Uterus (tissue), 4 donors: ENCODE measurements around the gene SUGP2. TPM values are rescaled to one million over a fixed set of nuclear protein-coding genes. Genes with fewer than 3 reads are reported as not detected.

Experiments used
- DNase-seq, 2 donors: peaks; one replicate each; pipeline ENCODE4 v3.0.0-alpha.2; 2019 to 2020
- H3K27ac ChIP-seq, 2 donors: fragments of 200-600 bp; sonication (generic); 1 replicate in 1 of 2; 2 replicates in 1 of 2; pipeline ENCODE4 v1.5.1; 2016 to 2018
- H3K27me3 ChIP-seq, 2 donors: fragments of 200-600 bp; sonication (generic); one replicate each; pipeline ENCODE4 v1.5.1; 2018 to 2019; ENCODE audit warnings: control low read depth in 1 of 2
- H3K36me3 ChIP-seq, 2 donors: fragments of 200-600 bp; sonication (generic); one replicate each; pipeline ENCODE4 v1.5.1; 2019; ENCODE audit warnings: control low read depth in 1 of 2
- H3K4me1 ChIP-seq, 2 donors: fragments of 200-600 bp; sonication (generic); one replicate each; pipeline ENCODE4 v1.5.1; 2018 to 2019; ENCODE audit warnings: control low read depth in 1 of 2
- H3K4me3 ChIP-seq, 2 donors: fragments of 200-600 bp; sonication (generic); 1 replicate in 1 of 2; 2 replicates in 1 of 2; pipeline ENCODE4 v1.5.1; 2018 to 2019; ENCODE audit warnings: mild to moderate bottlenecking in 1 of 2
- H3K9me3 ChIP-seq, 2 donors: fragments of 200-600 bp; sonication (generic); one replicate each; pipeline ENCODE4 v1.5.1; 2019; ENCODE audit warnings: control low read depth in 1 of 2
- POLR2A ChIP-seq, 2 donors: fragments of 450-650 bp; IDR thresholded peaks; one replicate each; pipeline ENCODE4 v1.6.1; 2016; ENCODE audit warnings: antibody characterized with exemption in 2 of 2, mild to moderate bottlenecking in 1 of 2, moderate library complexity in 1 of 2
- intact Hi-C: fragments of 100-400 bp; cut with DNase I; formaldehyde crosslinking; loops from one replicate; pipeline ENCODE4 v1.15.1; 2023; ENCODE audit warnings: low total_unique reads
- total RNA-seq, 4 donors: library from RNA; depleted of rRNA in 3 of 4; stranded (reverse); fragments of >200 nt in 3 of 4; gene quantifications; one replicate each; pipeline versions ENCODE4 v1.1.0 to v1.2.4, GENCODE V29; 2014 to 2023
- TF ChIP-seq, protein P1 (sequence below), 4 experiments: fragments of 200-600 bp in 2 of 4; fragments of 450-650 bp in 2 of 4; sonication (generic) in 2 of 4; IDR thresholded peaks; one replicate each; pipeline ENCODE4 v1.5.1; 2016 to 2019; ENCODE audit warnings: antibody characterized with exemption in 4 of 4, mild to moderate bottlenecking in 2 of 4, moderate library complexity in 1 of 4
- donor health status: DM: yes; HTN: yes; CAD: no.

Gene SUGP2
- total RNA-seq, 4 donors from 2014 or later: 22.5 to 95.8 (median 53.7) TPM

DNA sequence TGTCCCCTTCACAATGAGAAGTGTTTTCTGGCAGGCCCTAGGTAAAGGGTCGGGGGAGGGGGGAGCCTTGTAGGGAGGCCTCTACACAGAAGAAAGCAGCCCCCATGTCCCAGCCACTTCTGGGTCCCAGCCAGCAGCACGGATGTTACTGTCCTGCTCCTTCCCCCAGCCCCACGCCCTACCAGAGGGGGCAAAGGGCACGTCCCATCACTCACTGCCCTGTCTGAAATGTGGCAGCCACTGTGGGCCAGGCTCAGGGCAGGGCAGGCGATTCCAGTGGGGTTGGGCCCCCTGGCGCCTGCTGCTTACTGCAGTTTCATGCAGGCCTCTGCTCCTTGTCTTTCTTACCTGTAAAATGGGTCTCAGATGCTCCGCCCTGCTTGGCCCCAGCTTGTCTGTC is 24.4 kb upstream of the SUGP2 start:
- no peak overlapping the region for H3K4me3 ChIP-seq
- no peaks in the 10 kb centered on the region for H3K27me3 ChIP-seq
- DNase-seq: no peak
- H3K36me3 ChIP-seq: no peaks in the 10 kb centered on the region
- intact Hi-C loops: no loop called here
- H3K27ac ChIP-seq: no peak overlapping the region
- H3K9me3 ChIP-seq: no peaks in the 10 kb centered on the region
- no peaks in the 10 kb centered on the region for H3K4me1 ChIP-seq
- TF ChIP-seq POLR2A (IDR thresholded peaks at IDR 0.05): no peak
- TF ChIP-seq, protein P1, sequence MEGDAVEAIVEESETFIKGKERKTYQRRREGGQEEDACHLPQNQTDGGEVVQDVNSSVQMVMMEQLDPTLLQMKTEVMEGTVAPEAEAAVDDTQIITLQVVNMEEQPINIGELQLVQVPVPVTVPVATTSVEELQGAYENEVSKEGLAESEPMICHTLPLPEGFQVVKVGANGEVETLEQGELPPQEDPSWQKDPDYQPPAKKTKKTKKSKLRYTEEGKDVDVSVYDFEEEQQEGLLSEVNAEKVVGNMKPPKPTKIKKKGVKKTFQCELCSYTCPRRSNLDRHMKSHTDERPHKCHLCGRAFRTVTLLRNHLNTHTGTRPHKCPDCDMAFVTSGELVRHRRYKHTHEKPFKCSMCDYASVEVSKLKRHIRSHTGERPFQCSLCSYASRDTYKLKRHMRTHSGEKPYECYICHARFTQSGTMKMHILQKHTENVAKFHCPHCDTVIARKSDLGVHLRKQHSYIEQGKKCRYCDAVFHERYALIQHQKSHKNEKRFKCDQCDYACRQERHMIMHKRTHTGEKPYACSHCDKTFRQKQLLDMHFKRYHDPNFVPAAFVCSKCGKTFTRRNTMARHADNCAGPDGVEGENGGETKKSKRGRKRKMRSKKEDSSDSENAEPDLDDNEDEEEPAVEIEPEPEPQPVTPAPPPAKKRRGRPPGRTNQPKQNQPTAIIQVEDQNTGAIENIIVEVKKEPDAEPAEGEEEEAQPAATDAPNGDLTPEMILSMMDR (IDR thresholded peaks at IDR 0.05): no peak

DNA sequence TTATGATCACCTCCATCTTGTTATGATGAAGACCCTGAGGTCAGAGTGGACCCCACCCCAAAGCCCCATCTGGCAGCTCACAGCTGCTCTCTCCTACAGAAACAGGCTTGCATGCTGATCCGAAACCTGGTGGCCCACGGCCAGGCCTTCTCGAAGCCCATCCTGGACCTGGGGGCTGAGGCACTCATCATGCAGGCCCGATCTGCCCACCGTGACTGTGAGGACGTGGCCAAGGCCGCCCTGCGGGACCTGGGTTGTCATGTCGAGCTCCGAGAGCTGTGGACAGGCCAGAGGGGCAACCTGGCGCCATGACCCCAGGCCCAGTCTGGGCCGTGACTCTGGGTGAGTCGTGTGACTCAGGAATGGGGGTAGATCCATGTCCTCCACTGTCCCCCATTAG is 24.0 kb upstream of the SUGP2 start:
- no peaks in the 10 kb centered on the region for H3K36me3 ChIP-seq
- no peaks in the 10 kb centered on the region for H3K27me3 ChIP-seq
- intact Hi-C loops: no loop called here
- H3K4me3 ChIP-seq: no peak overlapping the region
- no peaks in the 10 kb centered on the region for H3K9me3 ChIP-seq
- no peak for DNase-seq
- TF ChIP-seq, protein P1 (IDR thresholded peaks at IDR 0.05): no peak
- no peak for TF ChIP-seq POLR2A (IDR thresholded peaks at IDR 0.05)
- no peak overlapping the region for H3K27ac ChIP-seq
- H3K4me1 ChIP-seq: no peaks in the 10 kb centered on the region

DNA sequence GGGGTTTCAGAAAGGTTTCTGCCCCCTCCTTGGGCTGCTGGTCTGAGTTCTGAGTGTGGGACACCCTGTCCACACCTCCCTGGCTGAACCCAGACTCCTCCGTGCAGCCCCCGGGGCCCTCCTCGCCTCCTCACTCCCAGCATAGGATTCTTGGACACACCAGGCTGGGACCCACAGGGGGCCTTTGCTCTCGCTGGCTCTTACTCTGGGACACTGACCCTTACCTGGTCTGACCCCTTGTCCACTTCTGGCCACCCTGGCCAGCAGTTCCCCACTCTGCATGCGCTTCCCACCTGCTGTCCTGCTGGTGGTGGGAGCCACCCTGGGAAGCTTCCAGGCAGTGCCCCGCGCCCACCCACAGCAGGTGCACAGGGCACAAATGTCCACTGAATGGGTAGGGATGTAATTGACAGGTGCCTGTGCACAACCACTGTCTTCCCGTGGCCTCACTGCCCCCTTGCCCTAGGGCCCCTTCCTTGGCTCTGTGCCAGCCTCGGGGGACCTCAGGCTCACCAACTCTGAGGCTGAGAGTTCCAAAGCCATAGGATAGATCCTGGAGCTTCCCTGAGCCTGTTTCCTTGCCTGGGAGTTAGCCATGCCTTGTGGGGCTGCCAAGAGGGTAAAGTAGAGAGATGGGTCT is 23.4 kb upstream of the SUGP2 start:
- H3K27me3 ChIP-seq: no peaks in the 10 kb centered on the region
- no peak overlapping the region for H3K4me3 ChIP-seq
- TF ChIP-seq, protein P1 (IDR thresholded peaks at IDR 0.05): no peak
- no peak for TF ChIP-seq POLR2A (IDR thresholded peaks at IDR 0.05)
- H3K36me3 ChIP-seq: no peaks in the 10 kb centered on the region
- DNase-seq: no peak
- intact Hi-C loops: no loop called here
- H3K27ac ChIP-seq: no peak overlapping the region
- H3K4me1 ChIP-seq: no peaks in the 10 kb centered on the region
- H3K9me3 ChIP-seq: no peaks in the 10 kb centered on the region

DNA sequence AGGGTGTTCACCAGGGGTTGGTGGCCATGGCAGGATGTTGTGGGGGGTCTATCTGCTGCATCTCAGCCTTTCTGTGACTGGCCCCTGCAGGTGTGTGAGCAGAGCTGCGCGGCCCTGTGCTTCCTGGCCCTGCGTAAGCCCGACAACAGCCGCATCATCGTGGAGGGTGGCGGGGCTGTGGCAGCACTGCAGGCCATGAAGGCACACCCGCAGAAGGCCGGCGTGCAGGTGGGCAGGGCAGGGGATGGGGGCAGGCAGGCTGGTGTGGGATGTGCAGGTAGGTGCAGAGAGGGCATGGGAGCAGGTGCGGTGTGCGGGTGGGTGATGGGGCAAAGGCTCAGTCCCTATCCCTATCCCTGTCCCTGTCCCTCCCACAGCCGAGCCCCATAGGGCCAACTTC is 22.4 kb upstream of the SUGP2 start:
- Histone ChIP-seq H3K27ac (no peak overlapping the region), H3K4me3 (no peak overlapping the region), H3K9me3 (no peaks in the 10 kb centered on the region), H3K36me3 (no peaks in the 10 kb centered on the region), H3K27me3 (no peaks in the 10 kb centered on the region), H3K4me1 (no peaks in the 10 kb centered on the region)
- TF ChIP-seq, protein P1 (IDR thresholded peaks at IDR 0.05): no peak
- intact Hi-C loops: no loop called here
- DNase-seq: no peak

DNA sequence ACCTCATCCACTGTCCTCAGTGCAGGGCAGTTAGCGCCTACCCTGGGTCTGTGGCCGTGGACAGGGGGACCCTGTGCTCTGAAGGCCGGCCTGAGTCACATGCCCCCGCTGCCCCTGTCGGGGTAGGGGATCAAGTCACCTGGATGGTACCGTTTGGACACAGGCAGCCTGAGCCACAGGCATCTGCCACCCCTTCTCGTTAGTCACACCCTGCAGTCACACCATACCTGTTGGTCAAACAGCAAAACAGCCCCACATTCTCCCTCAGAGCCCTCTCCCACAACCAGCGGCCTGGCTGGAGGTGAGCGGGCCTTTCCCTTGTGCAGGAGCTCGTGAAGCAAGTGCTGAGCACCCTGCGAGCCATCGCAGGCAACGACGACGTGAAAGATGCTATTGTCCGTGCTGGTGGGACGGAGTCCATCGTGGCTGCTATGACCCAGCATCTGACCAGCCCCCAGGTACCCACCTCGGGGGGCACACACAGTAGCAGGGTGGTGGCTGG is 21.7 kb upstream of the SUGP2 start:
- intact Hi-C loops: no loop called here

More for the DNA sequence above, 21.7 kb upstream of the SUGP2 start:
- no peak overlapping the region for H3K4me3 ChIP-seq
- H3K36me3 ChIP-seq: no peaks in the 10 kb centered on the region
- H3K27me3 ChIP-seq: no peaks in the 10 kb centered on the region
- H3K4me1 ChIP-seq: no peaks in the 10 kb centered on the region
- no peaks in the 10 kb centered on the region for H3K9me3 ChIP-seq
- H3K27ac ChIP-seq: no peak overlapping the region
- DNase-seq: no peak
- TF ChIP-seq, protein P1 (IDR thresholded peaks at IDR 0.05): no peak
- no peak for TF ChIP-seq POLR2A (IDR thresholded peaks at IDR 0.05)
